K562 (cell line): ENCODE measurements around the gene SMG9. TPM values are rescaled to one million over a fixed set of nuclear protein-coding genes. Genes with fewer than 3 reads are reported as not detected.

Source experiments
- ATAC-seq: fragments of 200-7000 bp; cut with Tn5 transposase; 3 replicates; pipeline ENCODE4 v1.9.1; 2020; ENCODE audit warnings: moderate library complexity
- BruUV-seq: library from RNA; stranded (reverse); fragments of 400-500 nt; replicated peaks from 2 replicates; lab custom pipeline; 2021; lab: Mats Ljungman, UMichigan
- CTCF ChIA-PET: fragments of 300-600 bp; formaldehyde crosslinking; extraction: SDS; loops from one replicate; lab custom pipeline; 2021; ENCODE audit warnings: low intra/inter-chr PET ratio; lab: Yijun Ruan, JAX
- POLR2A ChIA-PET: fragments of 300-600, 350-650 bp; sonication (Branson Sonifier 250); formaldehyde crosslinking; extraction: SDS; loops from one replicate; lab custom pipeline; 2021; ENCODE audit warnings: antibody characterized with exemption, inconsistent platforms; lab: Yijun Ruan, JAX
- DNase-seq, 4 experiments: peaks; one replicate each; pipeline versions ENCODE4 v3.0.0 to v3.0.0-alpha.2; 2011 to 2018; ENCODE audit warnings: low spot score in 3 of 4, mixed read lengths in 3 of 4; ENCODE audit errors: extremely low read depth in 1 of 4
- FAIRE-seq: peaks from 2 replicates; lab custom pipeline; 2011; peaks lifted over from hg19 to GRCh38; lab: Jason Lieb, UNC
- H2AFZ ChIP-seq: 2 replicates; pipeline ENCODE4 v1.6.0; 2011; ENCODE audit warnings: low read depth, low read length, control low read depth, inconsistent platforms
- H3K27ac ChIP-seq: fragments of 200-600 bp; 3 replicates; pipeline ENCODE4 v1.8.0; 2011; ENCODE audit warnings: low read depth, mild to moderate bottlenecking, control low read depth, inconsistent platforms, low read length, moderate library complexity, mixed read lengths; ENCODE audit errors: extremely low read depth
- H3K27me3 ChIP-seq, 2 experiments: fragments of 300-600 bp in 1 of 2; 2 replicates in 1 of 2; 3 replicates in 1 of 2; pipeline versions ENCODE4 v1.6.0 to v1.8.0; 2011; ENCODE audit warnings: inconsistent platforms in 2 of 2, low read length in 2 of 2, mild to moderate bottlenecking in 1 of 2, mixed read lengths in 1 of 2, moderate library complexity in 1 of 2; ENCODE audit not compliant: control insufficient read depth in 2 of 2, insufficient read depth in 2 of 2
- H3K36me3 ChIP-seq: fragments of 300-600 bp; 3 replicates; pipeline ENCODE4 v1.8.0; 2011; ENCODE audit warnings: mild to moderate bottlenecking, low read length, inconsistent platforms; ENCODE audit not compliant: control insufficient read depth, insufficient read depth
- H3K4me1 ChIP-seq, 2 experiments: fragments of 200-600 bp in 1 of 2; replicated peaks in 1 of 2; 2 replicates in 1 of 2; 3 replicates in 1 of 2; pipeline versions ENCODE4 v1.5.1 to v1.8.0; 2011; ENCODE audit warnings: inconsistent platforms in 2 of 2, low read length in 2 of 2, mild to moderate bottlenecking in 1 of 2, mixed read lengths in 1 of 2, moderate library complexity in 1 of 2; ENCODE audit not compliant: control insufficient read depth in 2 of 2, insufficient read depth in 2 of 2
- H3K4me2 ChIP-seq: 2 replicates; pipeline ENCODE4 v1.6.1; 2011; ENCODE audit warnings: low read length, control low read depth, inconsistent platforms, mixed read lengths; ENCODE audit not compliant: insufficient read depth
- H3K4me3 ChIP-seq: fragments of 200-600 bp; sonication (generic), shearing (Covaris generic); 2 replicates; pipeline ENCODE4 v1.5.1; 2016; ENCODE audit warnings: control low read depth, inconsistent platforms
- H3K79me2 ChIP-seq: fragments of 200-600 bp; 3 replicates; pipeline ENCODE4 v1.8.0; 2011; ENCODE audit warnings: low read length, inconsistent platforms; ENCODE audit not compliant: control insufficient read depth, insufficient read depth
- H3K9ac ChIP-seq, 2 experiments: 2 replicates each; pipeline versions ENCODE4 v1.6.0 to v1.6.1; 2011; ENCODE audit warnings: low read depth in 2 of 2, low read length in 2 of 2, control low read depth in 1 of 2, inconsistent platforms in 1 of 2, mild to moderate bottlenecking in 1 of 2, mixed read lengths in 1 of 2; ENCODE audit not compliant: insufficient read depth in 1 of 2
- H3K9me1 ChIP-seq: one replicate; pipeline ENCODE4 v1.6.0; 2011; ENCODE audit warnings: inconsistent platforms, mild to moderate bottlenecking, low read length, moderate library complexity; ENCODE audit not compliant: control insufficient read depth, insufficient read depth
- H3K9me3 ChIP-seq: replicated peaks from 2 replicates; pipeline ENCODE4 v1.5.1; 2011; ENCODE audit warnings: low read depth, low read length, inconsistent platforms; ENCODE audit not compliant: control insufficient read depth, insufficient read depth
- H4K20me1 ChIP-seq: replicated peaks from 2 replicates; pipeline ENCODE4 v1.6.1; 2011; ENCODE audit warnings: low read length, inconsistent platforms, mixed read lengths; ENCODE audit not compliant: control insufficient read depth, insufficient read depth
- DPF2 ChIP-seq: fragments of 450-650 bp; IDR thresholded peaks from 2 replicates; pipeline ENCODE4 v1.6.1; 2016
- EP400 ChIP-seq: fragments of 450-650 bp; IDR thresholded peaks from 2 replicates; pipeline ENCODE4 v1.6.1; 2017; ENCODE audit warnings: antibody characterized with exemption, mild to moderate bottlenecking, moderate library complexity
- KLF16 ChIP-seq: IDR thresholded peaks from 2 replicates; pipeline ENCODE4 v1.6.1; 2016; ENCODE audit warnings: antibody characterized with exemption
- MAFK ChIP-seq: IDR thresholded peaks from 2 replicates; pipeline ENCODE4 v1.6.1; 2011; ENCODE audit warnings: low read length, improper control_type of control experiment
- PRDM10 ChIP-seq: fragments of 450-650 bp; IDR thresholded peaks from 2 replicates; pipeline ENCODE4 v1.6.1; 2018; ENCODE audit not compliant: partially characterized antibody
- RB1 ChIP-seq: fragments of 450-650 bp; IDR thresholded peaks from 2 replicates; pipeline ENCODE4 v1.6.1; 2017; ENCODE audit warnings: low read depth, mild to moderate bottlenecking
- RNF219 ChIP-seq: fragments of 250-450 bp; sonication (Bioruptor Pico); IDR thresholded peaks from 2 replicates; pipeline ENCODE4 v1.5.0; 2022; ENCODE audit warnings: mild to moderate bottlenecking
- SETDB1 ChIP-seq: IDR thresholded peaks from one replicate; pipeline ENCODE4 v1.6.1; 2012; ENCODE audit warnings: low read length, control low read depth, inconsistent platforms
- SMAD1 ChIP-seq: fragments of 150-350 bp; IDR thresholded peaks from 2 replicates; pipeline ENCODE4 v1.6.1; 2014; ENCODE audit warnings: low read length, low read depth; ENCODE audit not compliant: partially characterized antibody
- SMARCC2 ChIP-seq: fragments of 450-650 bp; IDR thresholded peaks from 2 replicates; pipeline ENCODE4 v1.6.1; 2017; ENCODE audit warnings: antibody characterized with exemption, moderate library complexity, mild to moderate bottlenecking, low read depth
- ZNF449 ChIP-seq: fragments of 250-450 bp; sonication (Bioruptor Pico); IDR thresholded peaks from 2 replicates; pipeline ENCODE4 v1.8.0; 2022; ENCODE audit warnings: moderate library complexity, mild to moderate bottlenecking, inconsistent platforms
- ZSCAN29 ChIP-seq: fragments of 450-650 bp; IDR thresholded peaks from 2 replicates; pipeline ENCODE4 v1.6.1; 2017
- WGBS: fragments of 100-300 bp; shearing (Covaris generic); methylation state at CpG from one replicate; pipeline ENCODE4 v1.1.6; 2016; ENCODE audit warnings: low coverage, mixed read lengths; ENCODE audit not compliant: insufficient coverage; ENCODE audit errors: missing lambda C conversion rate; 5-methylcytosine and 5-hydroxymethylcytosine counted together
- in situ Hi-C: fragments of 300-500 bp; cut with MboI; formaldehyde crosslinking; loops from 4 replicates; pipeline ENCODE4 v1.15.0; 2018; ENCODE audit warnings: inconsistent platforms, mixed read lengths
- intact Hi-C: fragments of 100-400 bp; cut with micrococcal nuclease; formaldehyde crosslinking; loops from 2 replicates; pipeline ENCODE4 v1.14.2; 2022
- polyA plus RNA-seq, 8 experiments: library from polyadenylated mRNA; depleted of rRNA in 4 of 8; stranded (reverse) in 5 of 8; unstranded in 3 of 8; fragments of >200 nt; fragmentation: Nextera tagmentation in 2 of 8; fragmentation: Illumina TruSeq in 1 of 8; extraction: Ambion mirVana in 2 of 8; extraction: Trizol in 1 of 8; gene quantifications; 2 replicates each; pipeline versions ENCODE4 v1.2.1 to v1.2.3, GENCODE V29; 2011 to 2014; ENCODE audit warnings: inconsistent platforms in 1 of 8, missing spikeins in 1 of 8
- total RNA-seq, 7 experiments: library from RNA; depleted of rRNA in 6 of 7; stranded (reverse); fragments of >200 nt in 6 of 7; fragmentation: Illumina TruSeq in 2 of 7; extraction: Trizol in 2 of 7; gene quantifications; 2 replicates each; pipeline versions ENCODE4 v1.2.1 to v1.2.3, GENCODE V29; 2011 to 2021; ENCODE audit warnings: low replicate concordance in 1 of 7
- TF ChIP-seq, protein P1 (sequence below): sonication (generic); formaldehyde crosslinking; IDR thresholded peaks from 2 replicates; pipeline ENCODE4 v1.8.0; 2022; ENCODE audit warnings: missing genetic modification reagents, mild to moderate bottlenecking, moderate library complexity, borderline replicate concordance

Gene SMG9
- total and polyA plus RNA-seq, 9 of the 15 experiments (the other 6 are each of a cell fraction or from before 2014, with no cell fraction given): 1.7 to 79.7 (median 40.2) TPM

- Histone ChIP-seq H3K36me3 (no peaks in the 10 kb centered on the region), H2AFZ (peak overlapping the region; percentile 95), H3K4me3 (peak overlapping the region; percentile 4; the same call in 1 of the 2 replicates), H4K20me1 (no peaks in the 10 kb centered on the region), H3K9me3 (no peaks in the 10 kb centered on the region), H3K4me1 (peaks cover 47 to 58% of the 10 kb centered on the region in 2 experiments), H3K9me1 (no peaks in the 10 kb centered on the region), H3K79me2 (peaks cover 29% of the 10 kb centered on the region), H3K4me2 (peak overlapping the region; percentile 77), H3K27ac (peak overlapping the region; percentile 75), H3K27me3 (no peaks in the 10 kb centered on the region), H3K9ac (peak overlapping the region; percentile 55 to 75; a peak in 3 of 4 replicates)
- BruUV-seq: no TSS peak
- FAIRE-seq (peak; percentile 93), DNase-seq (peak; percentile 77 to 94 (median 82)), ATAC-seq (peak; percentile 91)
- 17% methylated on average over 4 of the region's 4 CpGs for WGBS
- ChIA-PET POLR2A (interaction anchor here (0.7 to 1.5 kb wide), 4 partner anchors 10 to 106 kb away, joined by 3 to 5 read pairs (median 3); no protein-coding TSS in a partner anchor), CTCF (interaction anchor here (1.3 to 2.5 kb wide), 2 partner anchors 19 to 39 kb away, joined by 6 to 58 read pairs; no protein-coding TSS in a partner anchor)
- in situ Hi-C loops (loop anchor here (5.0 kb wide), 1 partner anchor 37 kb away; no protein-coding TSS in a partner anchor), intact Hi-C loops (no loop called here)
- TF ChIP-seq ZNF449: no peak
- no peak for TF ChIP-seq SMAD1
- TF ChIP-seq, protein P1, sequence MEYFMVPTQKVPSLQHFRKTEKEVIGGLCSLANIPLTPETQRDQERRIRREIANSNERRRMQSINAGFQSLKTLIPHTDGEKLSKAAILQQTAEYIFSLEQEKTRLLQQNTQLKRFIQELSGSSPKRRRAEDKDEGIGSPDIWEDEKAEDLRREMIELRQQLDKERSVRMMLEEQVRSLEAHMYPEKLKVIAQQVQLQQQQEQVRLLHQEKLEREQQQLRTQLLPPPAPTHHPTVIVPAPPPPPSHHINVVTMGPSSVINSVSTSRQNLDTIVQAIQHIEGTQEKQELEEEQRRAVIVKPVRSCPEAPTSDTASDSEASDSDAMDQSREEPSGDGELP (CRISPR knock-in tag): peak; percentile 88
- TF ChIP-seq KLF16: no peak
- peak; percentile 97 for TF ChIP-seq DPF2
- TF ChIP-seq SMARCC2: peak; percentile 83
- no peak for TF ChIP-seq RNF219 (CRISPR knock-in tag)
- TF ChIP-seq RB1: peak; percentile 22; the same call in 1 of the 2 replicates
- TF ChIP-seq SETDB1: no peak
- TF ChIP-seq ZSCAN29: no peak
- peak; percentile 42 for TF ChIP-seq EP400
- peak; percentile 9 for TF ChIP-seq PRDM10
- peak; percentile 51; the same call in 1 of the 2 replicates for TF ChIP-seq MAFK
These were observed 29.6 kb upstream of the SMG9 start for GRCh38 chr19:43784241-43784980.
